Measurements from ENCODE around the gene KRTAP10-12.

Gene KRTAP10-12

DNA sequence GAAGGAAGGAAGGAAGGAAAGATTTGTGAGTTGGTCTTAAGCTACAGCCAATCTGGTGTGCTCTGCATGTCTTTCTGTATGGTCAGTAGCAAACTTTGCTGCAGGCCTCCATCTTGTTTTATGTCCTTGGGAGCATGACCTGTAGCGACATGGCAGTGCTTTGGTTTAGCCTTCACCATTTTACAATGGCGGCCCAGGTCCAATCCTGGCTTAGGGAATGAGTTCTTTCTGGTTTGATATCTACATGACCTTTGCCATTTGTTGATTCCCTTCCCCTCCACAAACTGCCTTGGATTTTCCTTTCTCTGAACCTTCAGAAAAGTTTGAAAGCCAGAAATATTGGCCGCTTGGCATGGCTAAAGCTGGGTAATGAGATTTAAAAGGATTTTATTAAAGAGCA, 44.9 kb downstream of the KRTAP10-12 start:
- no peaks in the 10 kb centered on the region for H3K27me3 Mint-ChIP-seq
- peaks cover 6% of the 10 kb centered on the region for H3K4me1 Mint-ChIP-seq
- H3K4me3 Mint-ChIP-seq, result no peak overlapping the region
- no peaks in the 10 kb centered on the region for H3K9me3 Mint-ChIP-seq
- no peak overlapping the region for H3K27ac Mint-ChIP-seq
- H3K36me3 Mint-ChIP-seq, result no peaks in the 10 kb centered on the region

DNA sequence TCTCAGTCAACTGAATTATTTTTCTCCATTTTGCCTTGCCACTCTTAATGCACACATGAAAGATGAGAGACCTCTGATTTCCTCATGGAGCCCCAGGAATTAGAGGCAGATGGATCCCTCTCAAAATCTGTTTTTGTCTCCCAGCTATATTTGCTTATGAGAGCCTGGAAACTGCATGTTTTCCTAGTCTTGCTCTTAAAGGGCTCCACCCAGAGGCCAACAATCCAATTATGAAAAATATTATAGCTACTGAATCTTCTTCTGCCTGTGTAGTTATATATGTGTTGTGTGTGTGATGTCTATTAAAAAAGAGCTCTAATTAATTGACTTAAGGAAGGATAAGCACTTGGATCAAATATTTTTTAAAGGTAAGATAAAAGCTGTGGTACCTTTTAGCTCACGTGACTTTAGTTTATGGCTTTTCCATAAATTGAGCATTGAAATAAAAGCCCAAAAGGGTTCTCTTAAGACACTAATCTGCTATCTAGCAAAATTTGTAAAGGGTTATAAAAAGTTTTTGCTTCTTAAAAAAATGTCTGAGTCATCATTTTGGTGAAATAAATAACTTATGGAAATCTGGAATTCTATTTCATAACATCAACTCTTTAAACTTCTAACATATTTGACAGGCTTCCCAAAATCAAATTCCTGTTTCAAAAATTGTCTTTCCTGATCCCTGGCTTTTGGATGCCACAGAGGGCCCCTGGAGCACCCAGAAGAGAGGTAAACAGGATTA, 45.6 kb downstream of the KRTAP10-12 start:
- H3K36me3 Mint-ChIP-seq, result no peaks in the 10 kb centered on the region
- H3K4me3 Mint-ChIP-seq, result no peak overlapping the region
- no peaks in the 10 kb centered on the region for H3K9me3 Mint-ChIP-seq
- no peaks in the 10 kb centered on the region for H3K27me3 Mint-ChIP-seq
- H3K27ac Mint-ChIP-seq, result no peak overlapping the region
- peaks cover 6% of the 10 kb centered on the region for H3K4me1 Mint-ChIP-seq
